Measurements from ENCODE around the gene GZMM. TPM values are rescaled to one million over a fixed set of nuclear protein-coding genes. Genes with fewer than 3 reads are reported as not detected.

The GZMM gene
- total and polyA plus RNA-seq, 2 of the 13 experiments (the other 11 are each of a cell fraction or from before 2014, with no cell fraction given) = 0.07 TPM; not detected in 1

DNA sequence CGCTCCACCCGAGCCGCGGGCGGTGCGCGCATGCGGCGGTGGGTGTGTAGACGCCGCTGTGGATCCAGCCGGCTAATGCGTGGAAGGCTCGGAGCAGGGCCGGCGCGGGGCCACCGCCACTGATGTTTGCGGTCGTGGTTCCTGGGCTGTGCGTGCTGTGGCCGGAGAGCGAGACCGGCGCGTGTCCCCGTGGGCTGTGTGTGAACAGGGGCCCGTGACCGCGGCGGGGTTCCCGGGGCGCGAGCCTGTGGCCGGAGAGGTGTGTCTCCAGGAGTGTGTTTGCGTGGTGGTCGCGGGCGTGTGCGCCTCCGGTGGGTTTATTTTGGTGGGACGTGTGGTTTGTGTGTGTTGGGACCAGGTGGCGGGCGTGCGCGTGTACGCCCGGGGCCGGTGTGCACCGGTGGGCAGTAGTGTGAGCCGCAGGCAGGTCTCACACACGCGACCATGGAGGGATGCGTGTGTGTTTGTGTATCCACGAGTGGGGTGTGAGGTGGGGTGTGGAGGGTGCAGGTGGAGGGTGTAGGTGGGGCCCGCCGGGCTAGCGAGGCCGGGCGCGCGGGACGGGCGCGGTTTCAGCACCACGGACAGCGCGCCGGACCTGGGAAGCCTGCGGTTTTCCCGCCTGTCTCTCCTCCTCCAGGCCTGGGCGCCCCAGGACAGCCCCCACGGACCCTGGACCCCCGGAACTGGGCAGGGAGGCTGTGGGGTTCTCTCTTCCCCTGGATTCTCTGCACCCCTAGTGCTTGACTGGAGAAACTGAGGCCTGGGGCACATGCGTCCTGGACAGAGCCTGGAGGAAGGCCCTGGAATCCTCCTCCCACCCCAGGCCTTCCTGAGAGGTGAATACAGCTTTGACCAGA is 47.5 kb downstream of the GZMM start (continued):
- TF ChIP-seq, protein P1, sequence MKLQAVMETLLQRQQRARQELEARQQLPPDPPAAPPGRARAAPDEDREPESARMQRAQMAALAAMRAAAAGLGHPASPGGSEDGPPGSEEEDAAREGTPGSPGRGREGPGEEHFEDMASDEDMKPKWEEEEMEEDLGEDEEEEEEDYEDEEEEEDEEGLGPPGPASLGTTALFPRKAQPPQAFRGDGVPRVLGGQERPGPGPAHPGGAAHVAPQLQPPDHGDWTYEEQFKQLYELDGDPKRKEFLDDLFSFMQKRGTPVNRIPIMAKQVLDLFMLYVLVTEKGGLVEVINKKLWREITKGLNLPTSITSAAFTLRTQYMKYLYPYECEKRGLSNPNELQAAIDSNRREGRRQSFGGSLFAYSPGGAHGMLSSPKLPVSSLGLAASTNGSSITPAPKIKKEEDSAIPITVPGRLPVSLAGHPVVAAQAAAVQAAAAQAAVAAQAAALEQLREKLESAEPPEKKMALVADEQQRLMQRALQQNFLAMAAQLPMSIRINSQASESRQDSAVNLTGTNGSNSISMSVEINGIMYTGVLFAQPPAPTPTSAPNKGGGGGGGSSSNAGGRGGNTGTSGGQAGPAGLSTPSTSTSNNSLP (IDR thresholded peaks at IDR 0.05; ENCODE audit: low read depth, low read length) = no peak
- TF ChIP-seq TBL1XR1 (IDR thresholded peaks at IDR 0.05; ENCODE audit: borderline replicate concordance, low read length, partially characterized antibody) (no peak), ZNF232 (CRISPR knock-in tag; IDR thresholded peaks at IDR 0.05; ENCODE audit: borderline replicate concordance) (peak; percentile 98), CENPX (CRISPR knock-in tag; IDR thresholded peaks at IDR 0.05) (no peak), KLF12 (CRISPR knock-in tag; IDR thresholded peaks at IDR 0.05; ENCODE audit: borderline replicate concordance) (peak; percentile 76; the same call in 1 of the 2 replicates), ARNT (IDR thresholded peaks at IDR 0.05) (no peak), MXD4 (CRISPR knock-in tag; IDR thresholded peaks at IDR 0.05) (peak; percentile 66; the same call in 1 of the 2 replicates), SMC3 (IDR thresholded peaks at IDR 0.05; ENCODE audit: low read length) (no peak), MIXL1 (CRISPR knock-in tag; IDR thresholded peaks at IDR 0.05) (no peak), MATR3 (CRISPR knock-in tag; IDR thresholded peaks at IDR 0.05) (no peak), ZNF430 (CRISPR knock-in tag; IDR thresholded peaks at IDR 0.05) (peak; percentile 67; the same call in 1 of the 2 replicates), RFX5 (IDR thresholded peaks at IDR 0.05; ENCODE audit: low read depth, low read length) (no peak), GATAD1 (CRISPR knock-in tag; IDR thresholded peaks at IDR 0.05) (no peak), ASH2L (IDR thresholded peaks at IDR 0.05; ENCODE audit: insufficient read length, low read depth, low read length) (no peak), ZNF121 (CRISPR knock-in tag; IDR thresholded peaks at IDR 0.05) (no peak), YEATS4 (CRISPR knock-in tag; IDR thresholded peaks at IDR 0.05; ENCODE audit: borderline replicate concordance) (no peak), ZSCAN20 (CRISPR knock-in tag; IDR thresholded peaks at IDR 0.05; ENCODE audit: borderline replicate concordance) (peak; percentile 94; the same call in 1 of the 2 replicates), SIX4 (CRISPR knock-in tag; IDR thresholded peaks at IDR 0.05) (peak; percentile 56; the same call in 1 of the 2 replicates), NFYB (CRISPR knock-in tag; IDR thresholded peaks at IDR 0.05) (0 out of 2 replicates have a peak, but pooled peaks have one; percentile 27), TAF15 (IDR thresholded peaks at IDR 0.05; ENCODE audit: low read depth, low read length, poor library complexity, severe bottlenecking) (no peak), JUNB (CRISPR knock-in tag; IDR thresholded peaks at IDR 0.05; ENCODE audit: borderline replicate concordance) (peak; percentile 59), ZNF724P (CRISPR knock-in tag; IDR thresholded peaks at IDR 0.05; ENCODE audit: borderline replicate concordance) (no peak), ZNF180 (CRISPR knock-in tag; IDR thresholded peaks at IDR 0.05; ENCODE audit: borderline replicate concordance, low read depth) (no peak), ATF7 (IDR thresholded peaks at IDR 0.05) (no peak), ATF7 (CRISPR knock-in tag; IDR thresholded peaks at IDR 0.05) (no peak)
- TF ChIP-seq, protein P2, sequence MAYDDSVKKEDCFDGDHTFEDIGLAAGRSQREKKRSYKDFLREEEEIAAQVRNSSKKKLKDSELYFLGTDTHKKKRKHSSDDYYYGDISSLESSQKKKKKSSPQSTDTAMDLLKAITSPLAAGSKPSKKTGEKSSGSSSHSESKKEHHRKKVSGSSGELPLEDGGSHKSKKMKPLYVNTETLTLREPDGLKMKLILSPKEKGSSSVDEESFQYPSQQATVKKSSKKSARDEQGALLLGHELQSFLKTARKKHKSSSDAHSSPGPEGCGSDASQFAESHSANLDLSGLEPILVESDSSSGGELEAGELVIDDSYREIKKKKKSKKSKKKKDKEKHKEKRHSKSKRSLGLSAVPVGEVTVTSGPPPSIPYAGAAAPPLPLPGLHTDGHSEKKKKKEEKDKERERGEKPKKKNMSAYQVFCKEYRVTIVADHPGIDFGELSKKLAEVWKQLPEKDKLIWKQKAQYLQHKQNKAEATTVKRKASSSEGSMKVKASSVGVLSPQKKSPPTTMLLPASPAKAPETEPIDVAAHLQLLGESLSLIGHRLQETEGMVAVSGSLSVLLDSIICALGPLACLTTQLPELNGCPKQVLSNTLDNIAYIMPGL (CRISPR knock-in tag; IDR thresholded peaks at IDR 0.05; ENCODE audit: borderline replicate concordance in 1 of 2, low read depth in 1 of 2) = no peak
- TF ChIP-seq, protein P3, sequence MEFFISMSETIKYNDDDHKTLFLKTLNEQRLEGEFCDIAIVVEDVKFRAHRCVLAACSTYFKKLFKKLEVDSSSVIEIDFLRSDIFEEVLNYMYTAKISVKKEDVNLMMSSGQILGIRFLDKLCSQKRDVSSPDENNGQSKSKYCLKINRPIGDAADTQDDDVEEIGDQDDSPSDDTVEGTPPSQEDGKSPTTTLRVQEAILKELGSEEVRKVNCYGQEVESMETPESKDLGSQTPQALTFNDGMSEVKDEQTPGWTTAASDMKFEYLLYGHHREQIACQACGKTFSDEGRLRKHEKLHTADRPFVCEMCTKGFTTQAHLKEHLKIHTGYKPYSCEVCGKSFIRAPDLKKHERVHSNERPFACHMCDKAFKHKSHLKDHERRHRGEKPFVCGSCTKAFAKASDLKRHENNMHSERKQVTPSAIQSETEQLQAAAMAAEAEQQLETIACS (CRISPR knock-in tag; IDR thresholded peaks at IDR 0.05) = 0 out of 2 replicates have a peak, but pooled peaks have one; percentile 33

All from HepG2 (cell line).